Parathyroid adenoma (tissue), 2 donors: ENCODE data around the gene SLC4A1AP.

ENCODE experiments used
- H2AFZ ChIP-seq: fragments of 300-600 bp; sonication (generic); one replicate; pipeline ENCODE4 v1.7.0; 2017; ENCODE audit warnings: antibody characterized with exemption, mild to moderate bottlenecking
- H3K27ac ChIP-seq: fragments of 300-600 bp; sonication (generic); one replicate; pipeline ENCODE4 v1.7.0; 2017
- H3K27me3 ChIP-seq: fragments of 300-600 bp; sonication (generic); one replicate; pipeline ENCODE4 v1.7.0; 2017; ENCODE audit warnings: low read length; ENCODE audit not compliant: control insufficient read depth, insufficient read depth
- H3K36me3 ChIP-seq: fragments of 300-600 bp; sonication (generic); one replicate; pipeline ENCODE4 v1.7.0; 2017; ENCODE audit warnings: low read length; ENCODE audit not compliant: control insufficient read depth, insufficient read depth
- H3K4me1 ChIP-seq: fragments of 300-600 bp; sonication (generic); one replicate; pipeline ENCODE4 v1.7.0; 2017; ENCODE audit warnings: control low read depth
- H3K4me2 ChIP-seq: fragments of 300-600 bp; sonication (generic); one replicate; pipeline ENCODE4 v1.7.0; 2017; ENCODE audit warnings: low read length
- H3K4me3 ChIP-seq: fragments of 300-600 bp; sonication (generic); one replicate; pipeline ENCODE4 v1.7.0; 2017; ENCODE audit warnings: low read depth, low read length
- H3K79me2 ChIP-seq: fragments of 300-600 bp; sonication (generic); one replicate; pipeline ENCODE4 v1.7.0; 2017; ENCODE audit warnings: control low read depth
- H3K9ac ChIP-seq: fragments of 300-600 bp; sonication (generic); one replicate; pipeline ENCODE4 v1.7.0; 2017; ENCODE audit warnings: mild to moderate bottlenecking
- H3K9me3 ChIP-seq: fragments of 300-600 bp; sonication (generic); one replicate; pipeline ENCODE4 v1.7.0; 2017; ENCODE audit warnings: low read length; ENCODE audit not compliant: control insufficient read depth
- CTCF ChIP-seq: fragments of 300-600 bp; sonication (generic); IDR thresholded peaks from one replicate; pipeline ENCODE4 v1.7.0; 2017; ENCODE audit warnings: antibody characterized with exemption, mild to moderate bottlenecking
- donor health status: primary hyperparathyroidism.

The SLC4A1AP gene

GRCh38 chr2:27742571-27742970 lies 78.9 kb downstream of the SLC4A1AP start:
- Histone ChIP-seq H3K4me3 (no peak overlapping the region), H3K27me3 (no peaks in the 10 kb centered on the region), H3K9ac (no peak overlapping the region), H3K9me3 (no peaks in the 10 kb centered on the region), H3K36me3 (no peaks in the 10 kb centered on the region), H3K79me2 (no peaks in the 10 kb centered on the region), H2AFZ (no peak overlapping the region), H3K4me2 (no peak overlapping the region), H3K4me1 (no peaks in the 10 kb centered on the region), H3K27ac (no peak overlapping the region)
- TF ChIP-seq CTCF = no peak
